GM18870 (cell line): ENCODE measurements around the gene GLOD5.

Experiments
- ATAC-seq: cut with Tn5 transposase; IDR thresholded peaks from one replicate; pipeline ENCODE4 v1.9.1; 2021; ENCODE audit warnings: moderate library complexity; ENCODE audit not compliant: unreplicated experiment

Gene GLOD5

DNA sequence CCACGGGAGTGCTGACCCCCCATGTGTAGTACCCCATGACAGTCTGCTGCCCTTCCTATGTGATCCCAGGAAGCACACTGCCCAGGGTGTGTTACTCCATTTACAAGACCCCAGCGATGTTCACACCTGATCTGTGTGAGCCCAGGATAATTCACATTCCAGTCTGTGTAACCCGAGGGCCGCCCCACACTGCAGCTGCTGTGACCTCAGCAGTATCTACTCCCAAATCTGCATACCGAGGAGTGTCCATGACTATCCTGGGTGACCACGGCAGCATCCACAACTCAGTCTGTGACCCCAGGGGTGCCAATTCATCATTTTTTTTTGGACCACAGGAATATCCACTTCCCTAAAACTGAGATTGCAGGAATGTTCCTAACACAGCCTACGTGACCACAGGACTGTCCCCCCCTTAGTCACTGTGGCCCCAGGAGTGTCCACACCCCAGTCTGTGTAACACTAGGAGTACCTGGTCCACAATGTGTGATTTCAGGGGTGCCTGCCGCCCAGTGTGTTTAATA is 7.8 kb upstream of the GLOD5 start:
- ATAC-seq, result no peak

DNA sequence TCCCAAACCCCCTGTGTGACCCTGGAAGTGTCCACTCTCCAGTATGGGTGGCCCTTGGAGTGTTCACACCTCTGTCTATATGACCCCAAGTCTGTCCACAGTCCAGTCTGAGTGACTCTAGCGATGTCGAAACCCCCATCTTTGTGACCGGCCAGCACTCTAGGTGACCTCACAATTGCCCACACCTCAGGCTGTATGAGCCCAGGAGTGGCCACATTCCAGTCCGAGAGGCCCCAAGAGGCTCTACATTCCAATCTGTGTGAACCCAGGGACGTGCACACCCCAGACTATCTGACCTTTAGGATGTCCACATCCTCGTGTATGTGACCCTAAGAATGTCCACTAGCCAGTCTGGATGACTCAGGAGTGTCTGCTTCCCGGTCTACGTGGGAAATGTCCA is 7.3 kb upstream of the GLOD5 start:
- ATAC-seq, result no peak

DNA sequence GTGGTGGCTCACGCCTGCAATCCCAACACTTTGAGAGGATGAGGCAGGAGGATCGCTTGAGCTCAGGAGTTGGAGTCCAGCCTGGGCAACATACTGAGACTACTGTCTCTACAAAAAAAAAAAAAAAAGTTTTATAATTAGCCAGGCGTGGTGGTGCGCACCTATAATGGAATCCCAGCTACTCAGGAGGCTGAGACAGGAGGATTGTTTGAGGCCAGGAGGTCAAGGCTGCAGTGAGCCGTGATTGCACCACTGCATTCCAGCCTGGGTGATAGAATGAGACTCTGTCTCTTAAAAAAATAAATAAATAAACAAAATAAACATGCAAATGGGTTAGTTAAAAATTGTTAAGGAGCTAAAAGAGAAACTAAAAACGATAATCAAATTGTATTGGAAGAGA is 7.7 kb downstream of the GLOD5 start:
- ATAC-seq, result no peak

DNA sequence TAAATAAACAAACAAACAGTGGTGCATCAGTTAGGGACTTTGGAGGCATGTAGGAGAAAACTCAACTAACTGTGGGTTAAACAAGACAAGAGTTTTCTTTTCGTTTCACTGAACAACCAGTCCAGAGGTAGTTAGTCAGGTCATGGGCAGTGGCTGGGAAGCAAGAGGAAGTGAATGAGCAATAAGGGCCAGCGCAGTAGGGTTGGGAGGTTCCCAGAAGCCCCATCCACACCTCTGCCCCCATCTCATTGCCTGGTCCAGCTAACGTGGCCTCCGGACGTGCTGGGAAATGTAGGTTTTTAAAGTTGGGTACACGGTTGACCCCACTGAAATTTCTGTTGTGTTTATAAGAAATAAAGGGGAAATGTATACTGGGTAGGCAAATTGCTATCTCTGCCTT is 8.7 kb downstream of the GLOD5 start:
- no peak for ATAC-seq

DNA sequence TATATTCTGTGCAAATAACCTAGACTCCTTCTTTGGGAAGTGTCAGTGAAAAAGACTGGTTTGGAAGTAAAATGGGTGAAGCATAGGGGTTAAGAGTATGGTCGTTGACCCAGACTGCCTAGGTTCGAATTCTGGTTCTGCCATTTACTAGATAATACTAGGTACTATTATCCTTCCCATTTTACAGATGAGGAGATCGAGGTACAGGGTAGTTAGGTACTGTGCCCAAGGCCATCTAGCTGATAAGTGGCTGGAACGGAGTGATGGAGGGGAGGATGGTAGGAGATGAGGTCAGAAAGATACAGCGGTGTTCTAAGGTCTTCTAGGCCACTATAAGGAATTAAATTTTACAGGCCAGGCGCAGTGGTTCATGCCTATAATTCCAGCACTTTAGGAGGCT is 11.1 kb downstream of the GLOD5 start:
- no peak for ATAC-seq

DNA sequence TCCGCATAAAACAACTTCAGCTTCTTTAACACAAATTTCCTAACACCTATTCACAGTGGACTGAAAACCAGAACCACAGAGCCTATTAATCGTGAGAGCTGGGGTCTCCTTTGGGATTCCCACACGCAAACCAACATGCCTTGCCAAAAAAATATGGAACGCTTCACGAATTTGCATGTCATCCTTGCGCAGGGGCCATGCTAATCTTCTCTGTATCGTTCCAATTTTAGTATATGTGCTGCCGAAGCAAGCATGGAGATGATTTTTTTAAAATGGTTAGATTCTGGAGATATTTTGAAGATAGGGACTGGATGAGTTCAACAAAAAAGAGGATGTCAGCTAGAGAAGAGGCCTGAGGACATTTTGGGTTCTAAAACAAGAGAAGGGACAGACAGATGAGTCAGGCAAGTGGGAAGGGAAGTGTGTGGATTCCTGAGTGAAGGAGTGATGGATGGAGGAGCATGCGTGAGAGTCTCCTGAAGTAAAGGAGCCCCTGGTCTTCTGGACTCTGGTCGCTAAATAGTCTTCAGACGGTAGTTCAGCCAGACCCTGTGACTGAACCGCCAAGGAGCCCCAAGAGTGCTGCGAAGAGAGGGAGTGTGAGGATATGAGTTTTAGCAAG is 15.4 kb downstream of the GLOD5 start:
- no peak for ATAC-seq

DNA sequence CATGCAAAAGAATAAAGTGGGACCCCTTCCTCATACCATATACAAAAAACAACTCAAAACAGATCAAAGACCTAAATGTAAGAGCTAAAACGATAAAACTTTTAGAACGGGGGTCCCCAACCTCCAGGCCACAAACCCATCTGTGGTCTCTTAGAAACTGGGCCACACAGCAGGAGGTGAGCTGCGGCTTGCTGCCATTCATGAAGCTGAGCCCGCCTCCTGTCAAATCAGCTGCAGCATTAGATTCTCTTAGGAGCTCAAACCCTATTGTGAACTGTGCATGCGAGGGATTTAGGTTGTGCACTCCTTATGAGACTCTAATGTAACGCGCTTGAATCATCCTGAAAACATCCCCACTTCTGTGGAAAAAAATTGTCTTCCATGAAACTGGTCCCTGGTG is 17.9 kb downstream of the GLOD5 start:
- no peak for ATAC-seq

DNA sequence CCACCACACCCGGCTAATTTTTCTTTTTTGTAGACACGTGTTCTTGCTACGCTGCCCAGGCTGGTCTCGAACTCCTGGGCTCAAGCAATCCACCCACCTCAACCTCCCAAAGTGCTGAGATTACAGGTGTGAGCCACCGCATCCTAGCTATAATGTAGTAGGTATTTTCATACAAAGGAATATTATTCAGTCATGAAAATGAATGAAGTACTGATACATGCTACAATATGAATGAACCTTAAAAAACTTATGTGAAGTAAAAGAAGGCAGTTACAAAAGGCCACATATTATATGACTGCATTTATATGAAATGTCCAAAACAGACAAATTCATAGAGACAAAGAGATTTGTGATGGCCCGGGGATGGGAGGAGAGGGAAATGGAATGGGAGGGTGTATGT is 20.2 kb downstream of the GLOD5 start:
- ATAC-seq, result no peak

DNA sequence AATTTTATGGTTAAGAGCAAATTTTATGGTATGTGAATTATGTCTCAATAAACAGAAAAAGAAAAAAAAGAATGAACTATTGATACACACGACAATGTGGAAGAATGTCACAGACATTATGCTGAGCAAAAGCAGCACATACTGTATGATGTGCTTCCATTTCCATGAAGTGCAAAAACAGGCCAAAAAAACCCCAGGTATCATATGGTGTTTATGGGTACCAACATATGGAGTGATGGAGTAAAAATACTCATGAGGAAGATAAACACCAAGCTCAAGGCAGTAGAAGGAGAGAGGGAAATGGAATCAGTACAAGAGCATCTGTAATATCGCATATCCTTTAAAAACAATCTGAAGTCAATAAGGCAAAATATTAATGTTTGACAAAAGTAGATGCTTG is 20.7 kb downstream of the GLOD5 start:
- ATAC-seq, result no peak

DNA sequence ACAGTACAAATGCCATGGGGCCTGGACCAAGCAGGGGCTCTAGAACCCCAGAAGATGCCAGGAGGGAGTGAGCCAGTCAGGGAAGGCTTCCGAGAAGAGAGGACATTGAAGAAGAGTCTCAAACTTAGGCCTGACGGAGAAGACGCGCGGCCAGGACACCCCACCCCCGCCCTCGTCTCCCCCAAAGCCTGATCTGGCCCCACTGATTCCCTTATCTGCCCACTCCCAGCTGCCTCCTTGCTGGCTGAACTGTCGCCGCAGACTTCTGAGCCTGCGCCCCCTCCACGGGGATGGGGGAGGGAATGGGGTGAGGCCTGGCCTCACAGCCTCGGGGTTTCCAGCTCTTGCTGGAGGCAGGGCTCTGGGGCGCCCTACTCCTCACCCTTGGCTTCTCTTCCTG is 21.2 kb downstream of the GLOD5 start:
- ATAC-seq, result no peak

DNA sequence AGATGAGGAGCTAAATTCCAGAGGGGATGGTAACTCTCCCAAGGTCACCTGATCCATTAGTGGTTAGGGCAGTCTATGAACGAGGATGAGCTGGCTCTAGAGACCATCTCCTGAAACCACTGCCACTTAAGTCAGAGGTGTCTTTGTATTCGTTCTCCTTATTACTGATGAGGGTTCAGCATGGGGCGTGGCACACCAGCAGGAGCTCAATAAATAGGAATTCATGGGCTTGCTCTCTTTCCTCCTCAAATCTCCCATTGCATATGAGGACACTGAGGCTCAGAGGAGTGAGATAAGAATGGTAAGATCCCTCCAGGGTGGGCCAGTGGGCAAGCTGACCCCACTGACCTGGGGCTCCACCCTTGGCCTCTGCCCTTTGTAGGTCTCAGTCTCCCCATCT is 23.2 kb downstream of the GLOD5 start:
- no peak for ATAC-seq

DNA sequence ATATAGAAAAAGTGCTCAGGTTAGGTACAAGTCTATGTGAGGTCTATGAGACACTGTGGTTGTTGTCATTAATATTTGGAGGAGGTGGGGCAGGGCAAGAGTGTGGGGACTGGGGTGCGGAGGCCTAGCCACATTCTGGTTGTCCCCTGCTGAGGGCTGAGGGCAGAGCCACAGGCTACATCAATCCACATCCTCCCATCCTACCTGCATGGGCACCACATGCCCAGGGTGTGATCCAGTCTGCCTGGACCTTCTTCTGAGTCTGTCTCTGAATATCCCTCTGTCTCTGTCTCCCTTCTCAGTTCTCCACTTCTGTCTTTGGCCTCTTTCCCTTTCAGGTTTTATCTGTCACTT is 23.6 kb downstream of the GLOD5 start:
- ATAC-seq, result no peak

DNA sequence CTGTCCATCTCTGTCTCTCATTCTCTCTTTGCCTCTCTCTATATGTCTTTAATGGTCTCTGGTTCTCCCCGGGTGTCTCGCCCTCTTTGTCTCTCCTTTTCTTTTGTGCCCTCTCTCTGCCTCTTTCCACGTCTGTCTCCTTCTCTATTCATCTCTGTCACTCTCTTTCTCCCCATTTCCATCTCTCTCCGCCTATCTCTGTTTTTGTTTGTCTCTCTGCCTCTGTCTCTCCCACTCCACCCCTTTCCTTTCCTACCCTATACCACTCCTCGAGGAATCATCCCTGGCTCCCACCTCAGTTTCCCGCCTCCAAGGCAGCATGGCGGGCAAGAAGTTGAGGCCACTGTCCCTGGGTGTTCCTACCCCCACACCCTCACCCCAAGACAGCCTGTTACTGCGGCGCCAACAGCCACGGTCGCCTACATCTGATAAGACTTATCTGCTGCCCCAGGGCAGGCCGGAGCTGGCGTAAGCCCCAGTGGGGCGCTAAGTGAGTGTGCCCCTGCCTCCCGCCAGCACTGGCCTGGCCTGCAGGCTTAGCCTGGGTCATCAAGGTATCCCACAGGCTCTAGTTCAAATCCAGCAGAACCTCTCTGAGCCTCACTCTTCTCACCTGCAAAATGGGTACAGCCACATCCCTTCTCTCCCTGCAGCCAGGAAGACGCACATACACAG is 24.1 kb downstream of the GLOD5 start:
- no peak for ATAC-seq

DNA sequence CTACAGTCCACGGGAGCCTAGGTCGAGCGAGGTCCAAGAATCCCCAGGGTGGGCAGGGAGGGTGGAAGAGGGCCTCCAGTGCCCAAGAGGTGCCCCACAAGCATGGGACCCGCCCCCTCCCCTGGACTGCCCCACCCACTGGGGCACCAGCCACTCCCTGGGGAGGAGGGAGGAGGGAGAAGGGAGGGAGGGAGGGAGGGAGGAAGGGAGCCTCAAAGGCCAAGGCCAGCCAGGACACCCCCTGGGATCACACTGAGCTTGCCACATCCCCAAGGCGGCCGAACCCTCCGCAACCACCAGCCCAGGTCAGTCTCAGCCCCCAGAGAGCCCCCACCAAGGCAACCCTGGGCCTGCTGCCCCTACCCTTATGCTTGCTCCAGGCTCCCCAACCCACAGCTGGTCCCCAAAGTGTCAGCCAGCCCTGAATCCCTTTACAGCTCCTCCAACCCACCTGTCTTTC is 24.8 kb downstream of the GLOD5 start, which contains the start of gene GATA1:
GATA1 (plus strand) TSS at position 250 of the 460 bp plus-strand sequence. CDS start 4,520 bp downstream, outside the sequence.
- no peak for ATAC-seq

DNA sequence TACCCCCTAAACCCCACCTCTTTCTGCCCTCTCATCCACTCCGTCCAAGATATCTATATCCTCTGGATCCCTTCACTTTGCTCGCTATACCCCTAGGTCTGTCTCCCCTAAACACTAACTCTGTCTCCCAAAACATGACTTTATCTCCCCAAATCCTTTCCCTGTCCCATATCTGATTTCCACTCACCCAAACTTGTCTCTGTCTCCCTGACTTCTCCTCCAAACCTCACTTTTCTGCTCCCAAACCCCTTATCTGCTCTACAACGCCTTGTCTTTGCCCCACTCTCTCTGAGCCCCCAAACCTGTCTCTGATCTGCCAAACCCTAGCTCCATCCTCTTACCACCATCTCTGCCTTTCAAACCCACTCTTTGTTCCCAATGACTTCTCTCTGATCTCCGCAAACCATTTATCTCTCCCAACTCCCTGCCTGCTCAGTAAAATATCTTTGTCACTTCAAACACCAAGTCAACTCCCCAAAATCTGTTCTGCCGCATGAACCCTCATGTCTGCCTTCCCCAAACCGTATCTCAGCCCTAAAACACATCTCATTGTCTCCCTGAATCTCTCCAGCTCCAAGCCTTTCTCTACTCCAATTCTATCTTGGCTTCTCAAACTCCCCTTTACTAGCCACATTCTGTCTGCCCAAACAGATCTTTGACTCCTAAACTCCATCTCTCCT is 25.4 kb downstream of the GLOD5 start:
- no peak for ATAC-seq

DNA sequence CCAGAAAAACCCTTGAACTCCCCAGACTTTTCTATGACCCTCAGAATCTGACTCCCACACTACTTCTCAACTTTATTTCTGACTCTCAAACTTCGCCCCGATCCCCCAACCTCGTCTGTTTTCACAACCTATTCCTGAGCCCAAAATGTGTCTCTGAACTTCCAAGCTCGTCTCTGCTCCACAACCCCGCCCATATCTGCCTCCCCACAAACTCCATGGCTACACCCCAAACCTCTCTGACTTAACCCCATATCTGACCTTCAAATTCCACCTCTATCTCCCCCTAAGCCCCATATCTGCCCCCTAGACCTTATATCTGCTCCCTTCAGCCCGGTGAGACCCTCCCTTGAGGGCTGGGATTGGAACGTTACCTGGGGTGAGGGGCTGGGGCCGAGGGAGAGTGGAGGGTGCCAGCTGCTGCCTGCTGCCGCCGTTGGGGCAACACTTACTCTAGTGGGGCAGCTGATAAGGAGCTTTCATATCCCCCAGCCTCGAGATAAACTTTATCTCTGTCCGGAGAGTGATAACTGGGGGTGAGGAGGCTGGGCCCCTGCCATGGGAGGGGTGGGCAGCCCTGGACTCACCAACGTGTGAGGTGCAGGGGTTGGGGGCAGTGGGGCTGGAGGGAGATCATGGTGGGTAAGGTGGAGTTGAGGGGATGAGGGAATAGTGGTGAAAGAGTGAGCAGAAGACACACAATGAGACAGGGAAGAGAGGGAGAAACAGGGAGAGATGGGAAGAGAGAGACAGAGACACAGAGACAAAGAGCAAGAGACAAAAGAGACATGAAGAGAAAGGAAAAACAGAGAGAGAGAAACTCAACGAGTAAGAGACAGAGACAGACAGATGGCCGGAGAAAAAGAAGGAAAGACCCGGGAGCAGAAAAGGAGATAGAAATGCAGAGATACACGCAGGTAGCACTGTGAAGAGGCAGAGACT is 26.2 kb downstream of the GLOD5 start:
- no peak for ATAC-seq

DNA sequence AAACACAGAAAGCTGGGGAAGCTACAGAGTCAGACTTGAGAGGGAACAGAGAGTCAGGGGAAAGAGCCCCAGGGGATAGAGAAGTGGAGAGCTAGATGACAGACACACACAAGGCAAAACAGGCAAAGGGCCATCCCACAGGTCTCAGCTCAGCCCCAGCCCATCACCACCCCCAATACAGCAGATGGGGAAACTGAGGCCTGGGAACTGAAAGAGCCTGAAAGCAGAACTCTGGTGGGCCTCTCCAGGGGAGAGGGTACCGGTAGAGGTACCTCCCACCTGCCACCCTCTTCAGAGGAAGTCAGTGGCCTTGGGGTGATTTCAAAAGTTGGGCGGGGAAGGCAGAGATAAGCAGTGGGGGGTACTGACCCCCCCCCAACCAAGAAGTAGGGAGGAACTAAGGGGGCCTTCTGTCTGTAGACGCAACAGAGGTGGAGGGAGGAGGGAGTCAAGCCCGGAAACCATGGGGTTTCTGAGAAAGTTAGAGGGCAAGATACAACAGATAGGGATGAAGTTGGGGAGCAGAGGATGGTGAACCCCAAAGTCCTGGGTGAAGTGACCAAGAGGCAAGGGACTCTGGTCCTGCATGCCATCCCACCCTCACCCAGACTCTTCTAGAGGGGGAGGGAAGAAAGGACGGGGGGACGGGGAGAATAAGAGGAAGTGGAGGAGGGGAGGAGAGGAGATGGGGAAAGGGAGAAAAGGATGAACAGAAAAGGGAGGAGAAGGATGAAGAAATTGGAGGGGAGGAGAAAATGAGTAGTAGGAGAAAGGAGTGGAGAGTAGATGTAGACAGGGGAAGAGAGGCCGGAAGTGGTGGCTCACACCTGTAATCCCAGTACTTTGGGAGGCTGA is 28.0 kb downstream of the GLOD5 start:
- no peak for ATAC-seq

DNA sequence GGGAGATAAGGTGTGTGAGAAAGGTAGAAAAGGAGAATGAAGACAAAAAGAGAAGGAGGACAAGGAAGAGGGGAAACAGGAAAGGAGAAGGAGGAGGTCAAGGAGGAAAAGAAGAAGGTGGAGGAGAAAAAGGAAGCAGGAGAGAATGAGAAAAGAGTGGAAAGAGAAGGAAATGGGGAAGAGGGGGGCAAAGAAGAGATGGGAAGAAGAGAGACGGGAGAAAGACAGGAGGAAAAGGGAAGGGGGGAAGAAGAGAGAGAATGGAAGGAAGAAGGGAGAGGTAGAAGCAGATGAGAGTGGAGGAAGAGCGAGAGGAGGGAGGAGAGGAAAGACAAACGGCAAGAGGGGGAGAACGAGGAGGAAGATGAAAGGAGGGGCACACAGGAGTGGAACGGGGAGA is 28.9 kb downstream of the GLOD5 start:
- ATAC-seq, result no peak

DNA sequence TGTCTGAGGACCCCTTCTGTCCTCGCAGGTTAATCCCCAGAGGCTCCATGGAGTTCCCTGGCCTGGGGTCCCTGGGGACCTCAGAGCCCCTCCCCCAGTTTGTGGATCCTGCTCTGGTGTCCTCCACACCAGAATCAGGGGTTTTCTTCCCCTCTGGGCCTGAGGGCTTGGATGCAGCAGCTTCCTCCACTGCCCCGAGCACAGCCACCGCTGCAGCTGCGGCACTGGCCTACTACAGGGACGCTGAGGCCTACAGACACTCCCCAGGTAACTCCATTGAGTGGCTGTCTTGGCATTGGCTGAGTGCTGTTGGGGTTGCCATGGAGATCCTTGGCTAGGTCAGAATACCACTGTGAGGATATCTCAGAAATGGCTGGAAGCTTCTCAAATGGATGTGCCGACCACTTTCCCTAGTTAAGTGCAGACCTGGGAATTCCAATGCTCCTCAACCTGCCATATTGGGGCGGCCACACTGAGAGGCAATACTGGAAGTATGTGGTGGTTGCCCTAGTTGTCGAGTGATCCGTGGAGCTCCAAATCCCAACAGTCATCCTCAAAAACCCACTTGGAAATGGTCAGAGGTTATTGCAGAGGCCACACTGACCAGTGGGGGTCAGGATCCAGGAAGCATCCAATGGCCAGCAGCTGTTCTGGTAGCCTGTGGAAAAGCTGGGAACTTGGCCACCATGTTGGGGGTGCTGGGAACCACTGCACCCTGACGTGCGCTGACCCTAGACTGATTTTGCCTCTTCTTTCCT is 29.7 kb downstream of the GLOD5 start:
- ATAC-seq, result no peak
